Measurements from ENCODE around the gene STAP1. TPM values are rescaled to one million over a fixed set of nuclear protein-coding genes. Genes with fewer than 3 reads are reported as not detected.

The STAP1 gene
- total and polyA plus RNA-seq, 2 experiments from 2014 or later: not detected

DNA sequence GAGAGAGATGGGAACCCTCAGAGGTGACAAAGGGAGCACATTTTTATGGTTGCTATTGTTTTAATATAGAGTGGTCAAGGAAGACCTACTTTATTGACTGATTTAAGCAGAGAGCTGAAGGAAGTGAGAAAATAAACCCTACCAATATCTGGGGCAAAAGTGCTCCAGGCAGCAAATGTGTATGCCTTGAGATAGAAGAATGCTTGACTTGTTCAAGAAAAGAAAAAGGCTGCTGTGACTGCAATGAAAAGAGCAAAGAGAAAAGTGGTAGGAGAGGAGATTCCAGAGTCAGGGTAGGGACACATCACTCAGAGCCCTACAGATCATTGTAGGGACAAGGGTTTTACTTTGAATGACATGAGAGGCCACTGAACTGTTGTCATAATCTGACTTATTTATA lies 26.0 kb downstream of the STAP1 start (continued):
- TF ChIP-seq, protein P1, sequence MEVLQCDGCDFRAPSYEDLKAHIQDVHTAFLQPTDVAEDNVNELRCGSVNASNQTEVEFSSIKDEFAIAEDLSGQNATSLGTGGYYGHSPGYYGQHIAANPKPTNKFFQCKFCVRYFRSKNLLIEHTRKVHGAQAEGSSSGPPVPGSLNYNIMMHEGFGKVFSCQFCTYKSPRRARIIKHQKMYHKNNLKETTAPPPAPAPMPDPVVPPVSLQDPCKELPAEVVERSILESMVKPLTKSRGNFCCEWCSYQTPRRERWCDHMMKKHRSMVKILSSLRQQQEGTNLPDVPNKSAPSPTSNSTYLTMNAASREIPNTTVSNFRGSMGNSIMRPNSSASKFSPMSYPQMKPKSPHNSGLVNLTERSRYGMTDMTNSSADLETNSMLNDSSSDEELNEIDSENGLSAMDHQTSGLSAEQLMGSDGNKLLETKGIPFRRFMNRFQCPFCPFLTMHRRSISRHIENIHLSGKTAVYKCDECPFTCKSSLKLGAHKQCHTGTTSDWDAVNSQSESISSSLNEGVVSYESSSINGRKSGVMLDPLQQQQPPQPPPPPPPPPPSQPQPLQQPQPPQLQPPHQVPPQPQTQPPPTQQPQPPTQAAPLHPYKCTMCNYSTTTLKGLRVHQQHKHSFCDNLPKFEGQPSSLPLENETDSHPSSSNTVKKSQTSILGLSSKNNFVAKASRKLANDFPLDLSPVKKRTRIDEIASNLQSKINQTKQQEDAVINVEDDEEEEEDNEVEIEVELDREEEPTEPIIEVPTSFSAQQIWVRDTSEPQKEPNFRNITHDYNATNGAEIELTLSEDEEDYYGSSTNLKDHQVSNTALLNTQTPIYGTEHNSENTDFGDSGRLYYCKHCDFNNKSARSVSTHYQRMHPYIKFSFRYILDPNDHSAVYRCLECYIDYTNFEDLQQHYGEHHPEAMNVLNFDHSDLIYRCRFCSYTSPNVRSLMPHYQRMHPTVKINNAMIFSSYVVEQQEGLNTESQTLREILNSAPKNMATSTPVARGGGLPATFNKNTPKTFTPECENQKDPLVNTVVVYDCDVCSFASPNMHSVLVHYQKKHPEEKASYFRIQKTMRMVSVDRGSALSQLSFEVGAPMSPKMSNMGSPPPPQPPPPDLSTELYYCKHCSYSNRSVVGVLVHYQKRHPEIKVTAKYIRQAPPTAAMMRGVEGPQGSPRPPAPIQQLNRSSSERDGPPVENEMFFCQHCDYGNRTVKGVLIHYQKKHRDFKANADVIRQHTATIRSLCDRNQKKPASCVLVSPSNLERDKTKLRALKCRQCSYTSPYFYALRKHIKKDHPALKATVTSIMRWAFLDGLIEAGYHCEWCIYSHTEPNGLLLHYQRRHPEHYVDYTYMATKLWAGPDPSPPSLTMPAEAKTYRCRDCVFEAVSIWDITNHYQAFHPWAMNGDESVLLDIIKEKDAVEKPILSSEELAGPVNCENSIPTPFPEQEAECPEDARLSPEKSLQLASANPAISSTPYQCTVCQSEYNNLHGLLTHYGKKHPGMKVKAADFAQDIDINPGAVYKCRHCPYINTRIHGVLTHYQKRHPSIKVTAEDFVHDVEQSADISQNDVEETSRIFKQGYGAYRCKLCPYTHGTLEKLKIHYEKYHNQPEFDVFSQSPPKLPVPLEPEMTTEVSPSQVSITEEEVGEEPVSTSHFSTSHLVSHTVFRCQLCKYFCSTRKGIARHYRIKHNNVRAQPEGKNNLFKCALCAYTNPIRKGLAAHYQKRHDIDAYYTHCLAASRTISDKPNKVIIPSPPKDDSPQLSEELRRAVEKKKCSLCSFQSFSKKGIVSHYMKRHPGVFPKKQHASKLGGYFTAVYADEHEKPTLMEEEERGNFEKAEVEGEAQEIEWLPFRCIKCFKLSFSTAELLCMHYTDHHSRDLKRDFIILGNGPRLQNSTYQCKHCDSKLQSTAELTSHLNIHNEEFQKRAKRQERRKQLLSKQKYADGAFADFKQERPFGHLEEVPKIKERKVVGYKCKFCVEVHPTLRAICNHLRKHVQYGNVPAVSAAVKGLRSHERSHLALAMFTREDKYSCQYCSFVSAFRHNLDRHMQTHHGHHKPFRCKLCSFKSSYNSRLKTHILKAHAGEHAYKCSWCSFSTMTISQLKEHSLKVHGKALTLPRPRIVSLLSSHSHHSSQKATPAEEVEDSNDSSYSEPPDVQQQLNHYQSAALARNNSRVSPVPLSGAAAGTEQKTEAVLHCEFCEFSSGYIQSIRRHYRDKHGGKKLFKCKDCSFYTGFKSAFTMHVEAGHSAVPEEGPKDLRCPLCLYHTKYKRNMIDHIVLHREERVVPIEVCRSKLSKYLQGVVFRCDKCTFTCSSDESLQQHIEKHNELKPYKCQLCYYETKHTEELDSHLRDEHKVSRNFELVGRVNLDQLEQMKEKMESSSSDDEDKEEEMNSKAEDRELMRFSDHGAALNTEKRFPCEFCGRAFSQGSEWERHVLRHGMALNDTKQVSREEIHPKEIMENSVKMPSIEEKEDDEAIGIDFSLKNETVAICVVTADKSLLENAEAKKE (CRISPR knock-in tag; IDR thresholded peaks at IDR 0.05): no peak
- no peak for TF ChIP-seq EZH2phosphoT487 (IDR thresholded peaks at IDR 0.05; ENCODE audit: unreplicated experiment)

DNA sequence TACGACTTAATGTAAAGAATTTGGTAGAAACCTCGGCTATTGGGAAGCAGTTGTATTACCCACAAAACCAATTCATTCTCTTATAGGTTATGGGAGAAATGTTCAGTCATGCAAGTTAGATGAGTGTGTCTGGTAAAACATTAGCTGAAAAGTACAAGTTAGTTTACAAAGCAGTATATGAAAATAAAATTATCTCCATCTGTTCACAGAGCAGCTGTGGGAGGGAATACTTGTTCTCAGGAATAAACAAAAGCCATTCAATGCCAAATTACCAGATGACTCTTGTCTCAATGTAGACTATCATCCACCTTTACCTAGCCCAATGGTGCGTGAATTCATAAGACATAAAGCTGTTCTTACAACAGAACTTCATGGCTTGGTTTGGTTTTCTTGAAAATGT lies 28.6 kb downstream of the STAP1 start:
- Histone ChIP-seq H3K4me1 (ENCODE audit: insufficient read depth) (no peaks in the 10 kb centered on the region), H3K27me3 (ENCODE audit: insufficient read depth) (no peaks in the 10 kb centered on the region)
- no peaks in the 10 kb centered on the region for H3K4me1 Mint-ChIP-seq
- TF ChIP-seq EZH2 (IDR thresholded peaks at IDR 0.05; ENCODE audit: low read depth, unreplicated experiment): no peak
- no peak for TF ChIP-seq CTCF (conservative IDR thresholded peaks at IDR 0.05; ENCODE audit: low read depth in 2 of 2)
- no peak for TF ChIP-seq POLR2AphosphoS5 (IDR thresholded peaks at IDR 0.05; ENCODE audit: low read depth)
- no peak for TF ChIP-seq CREB1 (CRISPR knock-in tag; IDR thresholded peaks at IDR 0.05; ENCODE audit: low read depth)
- TF ChIP-seq ZNF114 (CRISPR knock-in tag; IDR thresholded peaks at IDR 0.05): no peak
- TF ChIP-seq, protein P2, sequence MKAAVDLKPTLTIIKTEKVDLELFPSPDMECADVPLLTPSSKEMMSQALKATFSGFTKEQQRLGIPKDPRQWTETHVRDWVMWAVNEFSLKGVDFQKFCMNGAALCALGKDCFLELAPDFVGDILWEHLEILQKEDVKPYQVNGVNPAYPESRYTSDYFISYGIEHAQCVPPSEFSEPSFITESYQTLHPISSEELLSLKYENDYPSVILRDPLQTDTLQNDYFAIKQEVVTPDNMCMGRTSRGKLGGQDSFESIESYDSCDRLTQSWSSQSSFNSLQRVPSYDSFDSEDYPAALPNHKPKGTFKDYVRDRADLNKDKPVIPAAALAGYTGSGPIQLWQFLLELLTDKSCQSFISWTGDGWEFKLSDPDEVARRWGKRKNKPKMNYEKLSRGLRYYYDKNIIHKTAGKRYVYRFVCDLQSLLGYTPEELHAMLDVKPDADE (IDR thresholded peaks at IDR 0.05): no peak
- no peak for TF ChIP-seq NANOG (IDR thresholded peaks at IDR 0.05; ENCODE audit: borderline replicate concordance)
- no peak for TF ChIP-seq EZH2phosphoT487 (IDR thresholded peaks at IDR 0.05; ENCODE audit: unreplicated experiment)
- TF ChIP-seq, protein P3, sequence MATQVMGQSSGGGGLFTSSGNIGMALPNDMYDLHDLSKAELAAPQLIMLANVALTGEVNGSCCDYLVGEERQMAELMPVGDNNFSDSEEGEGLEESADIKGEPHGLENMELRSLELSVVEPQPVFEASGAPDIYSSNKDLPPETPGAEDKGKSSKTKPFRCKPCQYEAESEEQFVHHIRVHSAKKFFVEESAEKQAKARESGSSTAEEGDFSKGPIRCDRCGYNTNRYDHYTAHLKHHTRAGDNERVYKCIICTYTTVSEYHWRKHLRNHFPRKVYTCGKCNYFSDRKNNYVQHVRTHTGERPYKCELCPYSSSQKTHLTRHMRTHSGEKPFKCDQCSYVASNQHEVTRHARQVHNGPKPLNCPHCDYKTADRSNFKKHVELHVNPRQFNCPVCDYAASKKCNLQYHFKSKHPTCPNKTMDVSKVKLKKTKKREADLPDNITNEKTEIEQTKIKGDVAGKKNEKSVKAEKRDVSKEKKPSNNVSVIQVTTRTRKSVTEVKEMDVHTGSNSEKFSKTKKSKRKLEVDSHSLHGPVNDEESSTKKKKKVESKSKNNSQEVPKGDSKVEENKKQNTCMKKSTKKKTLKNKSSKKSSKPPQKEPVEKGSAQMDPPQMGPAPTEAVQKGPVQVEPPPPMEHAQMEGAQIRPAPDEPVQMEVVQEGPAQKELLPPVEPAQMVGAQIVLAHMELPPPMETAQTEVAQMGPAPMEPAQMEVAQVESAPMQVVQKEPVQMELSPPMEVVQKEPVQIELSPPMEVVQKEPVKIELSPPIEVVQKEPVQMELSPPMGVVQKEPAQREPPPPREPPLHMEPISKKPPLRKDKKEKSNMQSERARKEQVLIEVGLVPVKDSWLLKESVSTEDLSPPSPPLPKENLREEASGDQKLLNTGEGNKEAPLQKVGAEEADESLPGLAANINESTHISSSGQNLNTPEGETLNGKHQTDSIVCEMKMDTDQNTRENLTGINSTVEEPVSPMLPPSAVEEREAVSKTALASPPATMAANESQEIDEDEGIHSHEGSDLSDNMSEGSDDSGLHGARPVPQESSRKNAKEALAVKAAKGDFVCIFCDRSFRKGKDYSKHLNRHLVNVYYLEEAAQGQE (IDR thresholded peaks at IDR 0.05; ENCODE audit: unreplicated experiment): no peak
- TF ChIP-seq JUNB (IDR thresholded peaks at IDR 0.05; ENCODE audit: unreplicated experiment): no peak
- TF ChIP-seq STAT1 (IDR thresholded peaks at IDR 0.05; ENCODE audit: unreplicated experiment): no peak
- TF ChIP-seq ZNF331 (CRISPR knock-in tag; IDR thresholded peaks at IDR 0.05; ENCODE audit: low read depth): no peak

More for the DNA sequence above, 28.6 kb downstream of the STAP1 start:
- H3K4me2 ChIP-seq: no peak overlapping the region
- no peak overlapping the region for H3K27ac ChIP-seq (ENCODE audit: low read depth)
- H3K4me3 Mint-ChIP-seq: no peak overlapping the region
- H3K27ac Mint-ChIP-seq: no peak overlapping the region
- DNase-seq (ENCODE audit: low spot score) (no peak), ATAC-seq (no peak)
- no peak overlapping the region for H3K4me3 ChIP-seq
- no peak overlapping the region for H2AFZ ChIP-seq
- no peaks in the 10 kb centered on the region for H3K27me3 Mint-ChIP-seq (ENCODE audit: insufficient read depth, low read depth, poor library complexity)
- no peaks in the 10 kb centered on the region for H3K79me2 ChIP-seq (replicated peaks; ENCODE audit: insufficient read depth)
- H3K9me2 ChIP-seq (ENCODE audit: insufficient read depth): no peaks in the 10 kb centered on the region
- H3F3A ChIP-seq (replicated peaks; ENCODE audit: low read depth): no peaks in the 10 kb centered on the region
- H3K36me3 Mint-ChIP-seq (ENCODE audit: low read depth): no peaks in the 10 kb centered on the region
- H4K20me1 ChIP-seq (replicated peaks; ENCODE audit: insufficient read depth): no peaks in the 10 kb centered on the region
- H3K9me3 Mint-ChIP-seq: no peaks in the 10 kb centered on the region; the same call in 2 of the 3 replicates
- no peaks in the 10 kb centered on the region for H3K36me3 ChIP-seq (ENCODE audit: insufficient read depth)
